Astrocyte (in vitro differentiated cells and primary cell): ENCODE results near the gene DLGAP4. TPM values are rescaled to one million over a fixed set of nuclear protein-coding genes. Genes with fewer than 3 reads are reported as not detected.

ENCODE experiments used
- DNase-seq: peaks from one replicate; pipeline ENCODE4 v3.0.0-alpha.2; 2010; ENCODE audit warnings: low read depth
- FAIRE-seq: peaks from 2 replicates; lab custom pipeline; 2011; peaks lifted over from hg19 to GRCh38; lab: Jason Lieb, UNC
- H2AFZ ChIP-seq: 2 replicates; pipeline ENCODE4 v1.6.0; 2012; ENCODE audit warnings: low read depth, low read length, inconsistent platforms
- H3K27ac ChIP-seq: 2 replicates; pipeline ENCODE4 v1.5.1; 2011; ENCODE audit warnings: low read depth, low read length, inconsistent platforms
- H3K27me3 ChIP-seq: 2 replicates; pipeline ENCODE4 v1.6.0; 2011; ENCODE audit warnings: low read length, inconsistent platforms; ENCODE audit not compliant: insufficient read depth
- H3K36me3 ChIP-seq: 2 replicates; pipeline ENCODE4 v1.5.1; 2011; ENCODE audit warnings: low read length, inconsistent platforms; ENCODE audit not compliant: insufficient read depth
- H3K4me1 ChIP-seq: 2 replicates; pipeline ENCODE4 v1.5.1; 2011; ENCODE audit warnings: low read length, inconsistent platforms; ENCODE audit not compliant: insufficient read depth
- H3K4me2 ChIP-seq: 2 replicates; pipeline ENCODE4 v1.6.0; 2012; ENCODE audit warnings: low read length, inconsistent platforms
- H3K4me3 ChIP-seq: 2 replicates; pipeline ENCODE4 v1.5.1; 2011; ENCODE audit warnings: low read depth, mild to moderate bottlenecking, low read length, inconsistent platforms; ENCODE audit not compliant: insufficient read depth
- H3K79me2 ChIP-seq: 2 replicates; pipeline ENCODE4 v1.6.0; 2012; ENCODE audit warnings: mild to moderate bottlenecking, low read length, inconsistent platforms; ENCODE audit not compliant: insufficient read depth
- H3K9ac ChIP-seq: 2 replicates; pipeline ENCODE4 v1.6.0; 2012; ENCODE audit warnings: mild to moderate bottlenecking, low read length, inconsistent platforms
- H3K9me3 ChIP-seq: 2 replicates; pipeline ENCODE4 v1.5.1; 2012; ENCODE audit warnings: low read depth, mild to moderate bottlenecking, low read length, inconsistent platforms; ENCODE audit not compliant: insufficient read depth
- H4K20me1 ChIP-seq: 2 replicates; pipeline ENCODE4 v1.6.0; 2012; ENCODE audit warnings: low read length, inconsistent platforms; ENCODE audit not compliant: insufficient read depth
- H3K27ac Mint-ChIP-seq: one replicate; pipeline ENCODE4 v1.8.0; 2021; ENCODE audit warnings: mild to moderate bottlenecking, mixed read lengths; ENCODE audit not compliant: unreplicated experiment
- H3K27me3 Mint-ChIP-seq: one replicate; pipeline ENCODE4 v1.8.0; 2021; ENCODE audit warnings: low read depth, mixed read lengths; ENCODE audit not compliant: unreplicated experiment
- H3K36me3 Mint-ChIP-seq: one replicate; pipeline ENCODE4 v1.8.0; 2021; ENCODE audit warnings: low read depth, mixed read lengths; ENCODE audit not compliant: unreplicated experiment
- H3K4me1 Mint-ChIP-seq: one replicate; pipeline ENCODE4 v1.8.0; 2021; ENCODE audit warnings: low read depth, mixed read lengths; ENCODE audit not compliant: unreplicated experiment
- H3K4me3 Mint-ChIP-seq: one replicate; pipeline ENCODE4 v1.8.0; 2021; ENCODE audit warnings: mild to moderate bottlenecking, moderate library complexity, mixed read lengths; ENCODE audit not compliant: unreplicated experiment
- H3K9me3 Mint-ChIP-seq: one replicate; pipeline ENCODE4 v1.8.0; 2021; ENCODE audit warnings: mild to moderate bottlenecking, mixed read lengths; ENCODE audit not compliant: unreplicated experiment
- EZH2 ChIP-seq: IDR thresholded peaks from 2 replicates; pipeline ENCODE4 v1.6.1; 2012; ENCODE audit warnings: mild to moderate bottlenecking, low read length, inconsistent platforms; ENCODE audit not compliant: insufficient read depth
- total RNA-seq: library from RNA; stranded (reverse); gene quantifications from 2 replicates; pipeline ENCODE4 v1.2.1, GENCODE V29; 2021
- TF ChIP-seq, protein P1 (sequence below): IDR thresholded peaks from 2 replicates; pipeline ENCODE4 v1.5.1; 2011; ENCODE audit warnings: low read depth, mild to moderate bottlenecking, inconsistent platforms, low read length, moderate library complexity; ENCODE audit not compliant: insufficient read depth

Gene DLGAP4
- total RNA-seq, 1 donor from 2014 or later, result 135 TPM

DNA sequence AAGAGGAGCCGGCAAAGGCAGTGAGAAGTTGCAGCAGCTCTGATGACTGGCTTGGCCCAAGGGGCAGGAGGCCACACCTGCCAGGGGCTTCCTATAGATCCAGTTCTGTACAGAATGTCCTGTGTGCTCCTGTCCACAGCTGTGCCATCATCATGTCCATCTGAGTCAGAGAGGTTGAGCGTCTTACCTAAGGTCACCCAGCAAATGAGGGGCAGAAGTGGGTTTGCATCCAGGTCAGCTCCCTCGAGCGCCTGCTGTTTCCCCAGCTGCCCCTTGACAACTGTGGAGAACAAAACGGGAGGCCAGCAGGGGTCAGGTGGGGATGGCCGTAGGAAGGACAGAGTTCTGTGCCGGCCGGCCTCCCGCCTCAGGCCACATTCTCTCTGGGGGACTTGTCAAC lies 47.6 kb downstream of the DLGAP4 start:
- Histone ChIP-seq H2AFZ (no peak overlapping the region), H3K4me2 (no peak overlapping the region), H3K27me3 (no peaks in the 10 kb centered on the region), H3K27ac (no peak overlapping the region), H3K79me2 (no peaks in the 10 kb centered on the region), H3K4me3 (no peak overlapping the region), H3K9me3 (no peaks in the 10 kb centered on the region), H4K20me1 (no peaks in the 10 kb centered on the region), H3K36me3 (no peaks in the 10 kb centered on the region), H3K4me1 (no peaks in the 10 kb centered on the region), H3K9ac (no peak overlapping the region)
- no peak overlapping the region for H3K4me3 Mint-ChIP-seq
- H3K4me1 Mint-ChIP-seq, result peaks cover 2% of the 10 kb centered on the region
- DNase-seq, result no peak
- no peak overlapping the region for H3K27ac Mint-ChIP-seq
- H3K36me3 Mint-ChIP-seq, result no peaks in the 10 kb centered on the region
- TF ChIP-seq, protein P1, sequence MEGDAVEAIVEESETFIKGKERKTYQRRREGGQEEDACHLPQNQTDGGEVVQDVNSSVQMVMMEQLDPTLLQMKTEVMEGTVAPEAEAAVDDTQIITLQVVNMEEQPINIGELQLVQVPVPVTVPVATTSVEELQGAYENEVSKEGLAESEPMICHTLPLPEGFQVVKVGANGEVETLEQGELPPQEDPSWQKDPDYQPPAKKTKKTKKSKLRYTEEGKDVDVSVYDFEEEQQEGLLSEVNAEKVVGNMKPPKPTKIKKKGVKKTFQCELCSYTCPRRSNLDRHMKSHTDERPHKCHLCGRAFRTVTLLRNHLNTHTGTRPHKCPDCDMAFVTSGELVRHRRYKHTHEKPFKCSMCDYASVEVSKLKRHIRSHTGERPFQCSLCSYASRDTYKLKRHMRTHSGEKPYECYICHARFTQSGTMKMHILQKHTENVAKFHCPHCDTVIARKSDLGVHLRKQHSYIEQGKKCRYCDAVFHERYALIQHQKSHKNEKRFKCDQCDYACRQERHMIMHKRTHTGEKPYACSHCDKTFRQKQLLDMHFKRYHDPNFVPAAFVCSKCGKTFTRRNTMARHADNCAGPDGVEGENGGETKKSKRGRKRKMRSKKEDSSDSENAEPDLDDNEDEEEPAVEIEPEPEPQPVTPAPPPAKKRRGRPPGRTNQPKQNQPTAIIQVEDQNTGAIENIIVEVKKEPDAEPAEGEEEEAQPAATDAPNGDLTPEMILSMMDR, result no peak
- TF ChIP-seq EZH2, result no peak
- H3K9me3 Mint-ChIP-seq, result peaks cover 2% of the 10 kb centered on the region
- peaks cover 32% of the 10 kb centered on the region for H3K27me3 Mint-ChIP-seq
- no peak for FAIRE-seq

GRCh38 chr20:36355469-36356171 lies 49.5 kb downstream of the DLGAP4 start:
- Histone ChIP-seq H3K27ac (no peak overlapping the region), H4K20me1 (no peaks in the 10 kb centered on the region), H3K4me2 (no peak overlapping the region), H3K4me1 (no peaks in the 10 kb centered on the region), H3K4me3 (no peak overlapping the region), H3K79me2 (no peaks in the 10 kb centered on the region), H3K9ac (no peak overlapping the region), H2AFZ (no peak overlapping the region), H3K27me3 (no peaks in the 10 kb centered on the region), H3K9me3 (no peaks in the 10 kb centered on the region), H3K36me3 (no peaks in the 10 kb centered on the region)
- Mint-ChIP-seq H3K4me3 (no peak overlapping the region), H3K9me3 (peaks cover 2% of the 10 kb centered on the region), H3K27me3 (peaks cover 32% of the 10 kb centered on the region), H3K36me3 (no peaks in the 10 kb centered on the region), H3K4me1 (peaks cover 2% of the 10 kb centered on the region), H3K27ac (no peak overlapping the region)
- TF ChIP-seq, protein P1, result no peak
- TF ChIP-seq EZH2, result no peak
- FAIRE-seq, result no peak
- no peak for DNase-seq
